ENCODE results near the gene TNFRSF1A. TPM values are rescaled to one million over a fixed set of nuclear protein-coding genes. Genes with fewer than 3 reads are reported as not detected.

The TNFRSF1A gene
- total RNA-seq, 1 donor from 2014 or later, result 79.1 TPM

- no peak for TF ChIP-seq CTCF (conservative IDR thresholded peaks at IDR 0.05)
- no peak for DNase-seq (ENCODE audit: extremely low spot score, unreplicated experiment)
- peaks cover 11% of the 10 kb centered on the region for H3K27me3 Mint-ChIP-seq
- peaks cover 4% of the 10 kb centered on the region for H3K4me1 Mint-ChIP-seq (ENCODE audit: unreplicated experiment)
- H3K27ac Mint-ChIP-seq, result peak overlapping the region; percentile 15
- H3K9me3 Mint-ChIP-seq, result peaks cover 4% of the 10 kb centered on the region
- peaks cover 4% of the 10 kb centered on the region for H3K36me3 Mint-ChIP-seq
- no peak overlapping the region for H3K4me3 Mint-ChIP-seq
Measured at GRCh38 chr12:6285532-6286306, 56.2 kb downstream of the TNFRSF1A start.

- H3K27ac Mint-ChIP-seq, result peak overlapping the region; percentile 71
- peaks cover 4% of the 10 kb centered on the region for H3K9me3 Mint-ChIP-seq
- peaks cover 4% of the 10 kb centered on the region for H3K36me3 Mint-ChIP-seq
- H3K4me3 Mint-ChIP-seq, result peak overlapping the region; percentile 13
- peaks cover 15% of the 10 kb centered on the region for H3K27me3 Mint-ChIP-seq
- DNase-seq (ENCODE audit: extremely low spot score, unreplicated experiment), result no peak
- TF ChIP-seq CTCF (conservative IDR thresholded peaks at IDR 0.05), result peak; percentile 97
- H3K4me1 Mint-ChIP-seq (ENCODE audit: unreplicated experiment), result peaks cover 7% of the 10 kb centered on the region
Measured at GRCh38 chr12:6285063-6285477, 56.8 kb downstream of the TNFRSF1A start.

GRCh38 chr12:6284273-6284672 lies 57.6 kb downstream of the TNFRSF1A start:
- no peak for TF ChIP-seq CTCF (conservative IDR thresholded peaks at IDR 0.05)
- Mint-ChIP-seq H3K4me3 (no peak overlapping the region), H3K36me3 (no peaks in the 10 kb centered on the region), H3K9me3 (peaks cover 4% of the 10 kb centered on the region), H3K27ac (peak overlapping the region; percentile 42), H3K27me3 (peaks cover 19% of the 10 kb centered on the region), H3K4me1 (ENCODE audit: unreplicated experiment) (peaks cover 12% of the 10 kb centered on the region)
- no peak for DNase-seq (ENCODE audit: extremely low spot score, unreplicated experiment)

GRCh38 chr12:6282453-6282840 lies 59.4 kb downstream of the TNFRSF1A start:
- TF ChIP-seq CTCF (conservative IDR thresholded peaks at IDR 0.05), result no peak
- H3K9me3 Mint-ChIP-seq, result no peaks in the 10 kb centered on the region
- H3K27me3 Mint-ChIP-seq, result peaks cover 19% of the 10 kb centered on the region
- H3K36me3 Mint-ChIP-seq, result no peaks in the 10 kb centered on the region
- DNase-seq (ENCODE audit: extremely low spot score, unreplicated experiment), result no peak
- H3K27ac Mint-ChIP-seq, result peak overlapping the region; percentile 46
- no peak overlapping the region for H3K4me3 Mint-ChIP-seq
- H3K4me1 Mint-ChIP-seq (ENCODE audit: unreplicated experiment), result peaks cover 12% of the 10 kb centered on the region

GRCh38 chr12:6281081-6281809 lies 60.6 kb downstream of the TNFRSF1A start:
- DNase-seq (ENCODE audit: extremely low spot score, unreplicated experiment), result no peak
- no peaks in the 10 kb centered on the region for H3K9me3 Mint-ChIP-seq
- H3K36me3 Mint-ChIP-seq, result no peaks in the 10 kb centered on the region
- H3K4me1 Mint-ChIP-seq (ENCODE audit: unreplicated experiment), result peaks cover 12% of the 10 kb centered on the region
- peak overlapping the region; percentile 46 for H3K27ac Mint-ChIP-seq
- H3K27me3 Mint-ChIP-seq, result peaks cover 19% of the 10 kb centered on the region
- H3K4me3 Mint-ChIP-seq, result peak overlapping the region; percentile 49
- no peak for TF ChIP-seq CTCF (conservative IDR thresholded peaks at IDR 0.05)
